Fibroblast of skin of left biceps (primary cell): ENCODE measurements around the gene TRPV2.

ENCODE experiments used
- DNase-seq, 2 experiments: peaks; one replicate each; pipeline ENCODE4 v3.0.0-alpha.2; 2013; ENCODE audit warnings: low read depth in 2 of 2

Gene TRPV2

DNA sequence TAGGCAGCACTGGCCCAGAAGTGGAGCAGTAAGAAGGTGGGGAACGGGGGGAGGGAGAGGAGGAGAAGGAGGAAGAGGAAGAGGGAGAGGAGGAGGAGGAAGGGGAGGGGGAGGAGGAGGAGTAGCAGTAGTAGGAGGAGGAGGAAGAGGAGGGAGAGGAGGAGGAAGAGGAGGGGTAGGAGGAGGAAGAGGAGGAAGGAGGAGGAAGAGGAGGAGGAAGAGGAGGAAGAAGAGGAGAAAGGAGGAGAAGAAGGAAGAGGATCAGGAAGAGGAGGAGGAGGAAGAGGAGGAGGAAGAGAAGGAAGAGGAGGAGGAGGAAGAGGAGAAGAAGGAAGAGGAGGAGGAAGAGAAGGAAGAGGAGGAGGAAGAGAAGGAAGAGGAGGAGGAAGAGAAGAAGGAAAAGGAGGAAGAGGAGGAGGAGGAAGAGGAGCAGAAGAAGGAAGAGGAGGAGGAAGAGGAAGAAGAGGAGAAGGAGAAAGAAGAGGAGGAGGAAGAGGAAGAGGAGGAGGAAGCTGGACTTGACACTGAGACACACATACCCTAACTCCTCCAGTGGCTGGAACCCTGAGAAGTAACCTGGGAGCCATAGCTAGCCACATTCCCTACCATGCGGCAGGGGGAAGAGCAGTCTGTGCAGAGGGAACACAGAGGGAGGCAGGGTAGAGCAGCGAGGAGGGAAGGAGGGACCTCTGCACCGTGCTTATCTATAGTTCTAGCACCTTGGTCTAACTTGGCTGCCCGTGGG, 40.8 kb downstream of the TRPV2 start:
- no peak for DNase-seq

DNA sequence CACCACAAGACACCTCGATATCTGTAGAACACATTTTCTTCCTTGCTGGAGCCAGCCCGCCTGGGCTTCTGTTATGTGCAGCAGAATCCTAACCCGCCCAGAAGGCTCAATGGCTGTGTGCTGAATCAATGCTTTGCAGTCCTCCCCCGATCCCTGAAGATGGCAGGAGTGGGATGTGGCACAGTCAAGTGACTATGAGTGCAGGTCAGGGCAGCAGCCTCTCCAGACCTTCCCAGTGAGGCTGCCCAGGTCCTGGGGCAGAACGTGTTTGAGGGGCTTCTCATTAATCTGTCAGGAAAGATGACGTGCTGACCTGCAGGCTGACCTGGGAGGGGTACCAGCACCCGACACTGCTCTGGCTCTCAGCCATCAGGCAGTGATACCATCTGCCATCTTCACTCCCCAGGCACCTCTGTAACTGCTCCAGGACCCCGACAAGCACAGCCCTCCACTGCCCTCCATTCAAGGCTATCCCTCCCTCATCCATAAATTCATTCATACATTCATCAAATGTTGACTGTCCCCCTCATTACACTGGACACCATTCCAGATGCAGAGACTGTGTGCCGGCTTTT, 41.5 kb downstream of the TRPV2 start:
- no peak for DNase-seq

- no peak for DNase-seq
Observed at GRCh38 chr17:16459271-16459670, 43.9 kb downstream of the TRPV2 start.

GRCh38 chr17:16459855-16460550, 44.6 kb downstream of the TRPV2 start:
- no peak for DNase-seq

- no peak for DNase-seq
Observed at GRCh38 chr17:16460796-16461605, 45.6 kb downstream of the TRPV2 start.

- DNase-seq: no peak
Observed at GRCh38 chr17:16461606-16461866, 46.2 kb downstream of the TRPV2 start.

DNA sequence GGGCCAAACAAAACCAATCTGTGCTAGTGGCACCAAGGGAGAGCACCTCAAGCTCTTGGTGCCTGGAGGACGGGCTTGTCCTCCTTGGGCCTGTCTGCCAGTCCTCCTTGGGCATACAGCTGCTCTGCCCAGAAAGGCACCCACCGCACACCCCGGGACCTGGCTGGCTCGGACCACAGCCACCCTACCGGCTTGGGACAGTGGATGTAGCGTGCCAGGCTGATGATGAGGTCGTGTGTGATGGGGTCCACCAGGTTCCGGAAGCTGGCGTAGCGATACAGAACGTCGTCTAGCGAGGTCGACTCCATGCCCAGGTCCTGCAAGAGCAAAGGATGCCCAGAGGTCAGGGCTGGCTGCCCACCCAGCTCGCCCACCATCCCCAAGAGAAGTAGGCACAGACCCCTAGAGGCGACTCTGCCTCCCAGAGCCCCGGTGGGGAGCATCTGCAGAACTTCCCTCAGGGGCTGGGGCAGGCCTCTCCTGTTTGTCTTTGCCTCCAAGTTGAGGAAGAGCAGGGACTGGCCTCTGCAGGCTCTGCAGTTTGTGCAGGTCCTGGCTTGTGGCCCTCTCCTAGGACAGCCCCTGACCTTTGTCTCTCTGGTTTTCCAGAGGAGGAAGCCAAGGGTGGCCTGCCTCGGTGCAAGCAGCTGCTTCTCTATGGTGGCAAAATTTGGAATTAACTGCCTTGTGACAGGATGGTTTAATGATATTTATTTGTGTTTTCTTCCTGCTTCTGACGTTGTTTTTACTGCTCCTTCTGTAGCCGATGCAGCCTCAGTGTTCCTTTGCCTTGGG, 46.9 kb downstream of the TRPV2 start:
- DNase-seq: no peak

GRCh38 chr17:16463358-16464302, 48.3 kb downstream of the TRPV2 start:
- DNase-seq: no peak

DNA sequence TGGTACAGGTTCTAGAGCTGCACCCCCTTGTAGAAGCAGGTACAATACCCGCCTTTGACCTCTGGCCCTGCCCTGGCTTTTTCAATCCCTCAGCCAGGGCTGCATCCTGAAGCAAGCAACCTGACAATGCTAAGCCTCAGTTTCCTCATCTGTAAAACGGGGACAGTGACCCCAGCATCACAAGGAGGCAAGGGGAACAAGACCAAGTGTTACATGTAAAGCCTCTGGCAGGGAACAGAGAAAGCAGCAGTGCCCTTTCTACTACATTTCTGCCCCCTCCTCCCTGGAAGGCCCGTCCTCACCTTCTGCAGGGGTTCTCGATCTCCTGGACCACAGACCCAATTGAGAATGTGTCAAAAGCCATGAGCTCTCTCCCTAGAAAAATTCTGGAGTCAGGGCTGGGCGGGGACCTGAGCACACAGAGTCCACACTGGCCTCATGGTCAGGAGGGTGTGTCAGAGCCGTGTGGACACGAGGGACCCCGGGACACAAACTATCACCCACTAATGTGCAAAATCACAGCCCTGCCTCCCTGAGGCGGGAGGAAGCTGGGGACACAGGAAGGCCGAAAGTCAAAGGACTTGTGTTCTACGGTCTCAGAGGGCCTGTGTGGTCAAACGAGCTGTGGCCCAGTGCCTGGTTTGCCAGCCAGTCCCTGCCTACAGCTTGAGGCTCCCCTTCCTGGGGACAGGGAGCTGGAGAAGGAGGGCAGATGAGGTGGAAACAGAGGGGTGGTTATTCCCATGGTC, 49.1 kb downstream of the TRPV2 start:
- no peak for DNase-seq

GRCh38 chr17:16465052-16465312, 49.6 kb downstream of the TRPV2 start:
- DNase-seq: no peak

DNA sequence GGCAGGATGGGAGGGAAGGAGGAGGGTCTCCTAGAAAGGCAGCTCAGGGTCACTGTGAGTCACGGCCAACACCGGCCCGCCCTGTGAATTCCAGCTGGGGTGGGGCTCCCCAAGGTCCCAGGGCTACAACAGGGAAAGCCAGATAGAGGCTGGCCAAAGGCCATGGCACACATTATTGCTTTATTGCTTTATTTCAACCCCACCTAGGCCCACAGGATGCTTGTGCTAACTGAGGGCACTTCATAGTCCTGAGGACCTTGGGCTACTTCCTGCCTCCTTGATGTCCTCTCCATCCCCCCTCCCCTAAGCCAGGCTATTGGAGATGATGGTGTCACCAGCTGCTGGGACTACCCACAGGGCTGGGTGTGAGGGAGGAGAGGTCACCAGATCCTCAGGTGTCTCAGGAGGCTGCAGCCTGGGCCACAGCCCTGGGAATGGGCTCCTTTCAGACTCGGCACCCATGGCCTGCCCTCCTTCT, 50.5 kb downstream of the TRPV2 start:
- no peak for DNase-seq

GRCh38 chr17:16466407-16466806, 51.0 kb downstream of the TRPV2 start:
- no peak for DNase-seq

GRCh38 chr17:16467044-16467443, 51.7 kb downstream of the TRPV2 start:
- DNase-seq: no peak

DNA sequence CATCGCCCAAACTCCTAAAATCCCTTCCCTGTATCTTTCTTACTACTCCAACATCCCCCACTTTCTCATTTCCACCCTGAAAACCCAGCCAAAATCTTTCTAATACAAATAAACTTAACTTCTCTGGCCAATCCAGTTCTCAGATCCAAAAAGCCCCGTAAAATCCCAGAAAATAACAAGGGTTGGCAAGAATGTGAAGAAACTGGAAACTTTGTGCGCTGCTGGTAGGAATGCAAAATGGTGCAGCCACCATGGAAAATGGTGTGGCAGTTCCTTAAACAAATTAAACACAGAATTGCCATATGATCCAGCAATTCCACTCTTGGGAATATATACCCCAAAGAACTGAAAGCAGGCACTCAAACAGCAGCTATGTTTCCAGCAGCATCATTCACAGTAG, 52.5 kb downstream of the TRPV2 start:
- DNase-seq: no peak

- DNase-seq: no peak
Observed at GRCh38 chr17:16468428-16468992, 53.1 kb downstream of the TRPV2 start.

- no peak for DNase-seq
Observed at GRCh38 chr17:16470265-16470664, 54.9 kb downstream of the TRPV2 start.

DNA sequence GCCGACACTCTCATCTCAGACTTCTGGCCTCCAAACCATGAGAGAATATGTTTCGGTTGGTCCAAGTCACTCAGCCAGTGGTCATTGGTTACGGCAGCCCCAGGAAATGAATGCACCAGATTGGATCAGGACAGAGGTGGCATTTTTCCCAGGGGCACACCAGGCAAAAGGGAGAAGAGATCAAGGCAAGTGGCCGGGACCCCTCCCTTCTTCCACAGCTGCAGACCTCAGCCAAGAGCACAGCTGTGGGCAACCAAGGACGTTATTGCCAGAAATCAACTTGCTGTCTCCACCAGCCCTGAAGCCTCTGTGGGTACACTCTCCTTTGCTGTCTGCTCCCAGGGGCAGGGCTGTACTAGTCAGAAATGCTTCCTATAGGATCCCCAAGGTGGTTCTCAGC, 55.9 kb downstream of the TRPV2 start:
- no peak for DNase-seq

- DNase-seq: no peak
Observed at GRCh38 chr17:16472539-16472938, 57.2 kb downstream of the TRPV2 start.
